NCI-H128 (cell line): ENCODE data around the gene YPEL1.
"Not testable (repeated sequence)": the region's sequence is repeated elsewhere in the genome, so short reads cannot be mapped to it uniquely, and the experiment has no call there.

Source experiments
- DNase-seq: peaks from one replicate; lab custom pipeline; 2025; ENCODE audit not compliant: unreplicated experiment; lab: John Stamatoyannopoulos, UW

The YPEL1 gene

DNA sequence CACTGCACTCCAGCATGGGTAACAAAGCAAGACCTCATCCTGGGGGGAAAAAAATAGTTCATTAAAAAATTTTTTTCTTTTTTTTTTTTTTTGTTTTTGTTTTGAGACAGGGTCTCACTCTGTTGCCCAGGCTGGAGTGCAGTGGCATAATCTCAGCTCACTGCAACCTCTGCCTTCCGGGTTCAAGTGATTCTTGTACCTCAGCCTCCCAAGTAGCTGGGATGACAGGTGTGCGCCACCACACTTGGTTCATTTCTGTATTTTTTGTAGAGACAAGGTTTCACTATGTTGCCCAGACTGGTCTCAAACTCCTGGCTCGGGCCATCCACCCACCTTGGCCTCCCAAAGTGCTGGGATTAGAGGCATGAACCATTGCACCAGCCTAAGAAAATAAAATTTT lies 11.1 kb downstream of the YPEL1 start:
- not testable (repeated sequence) for DNase-seq

DNA sequence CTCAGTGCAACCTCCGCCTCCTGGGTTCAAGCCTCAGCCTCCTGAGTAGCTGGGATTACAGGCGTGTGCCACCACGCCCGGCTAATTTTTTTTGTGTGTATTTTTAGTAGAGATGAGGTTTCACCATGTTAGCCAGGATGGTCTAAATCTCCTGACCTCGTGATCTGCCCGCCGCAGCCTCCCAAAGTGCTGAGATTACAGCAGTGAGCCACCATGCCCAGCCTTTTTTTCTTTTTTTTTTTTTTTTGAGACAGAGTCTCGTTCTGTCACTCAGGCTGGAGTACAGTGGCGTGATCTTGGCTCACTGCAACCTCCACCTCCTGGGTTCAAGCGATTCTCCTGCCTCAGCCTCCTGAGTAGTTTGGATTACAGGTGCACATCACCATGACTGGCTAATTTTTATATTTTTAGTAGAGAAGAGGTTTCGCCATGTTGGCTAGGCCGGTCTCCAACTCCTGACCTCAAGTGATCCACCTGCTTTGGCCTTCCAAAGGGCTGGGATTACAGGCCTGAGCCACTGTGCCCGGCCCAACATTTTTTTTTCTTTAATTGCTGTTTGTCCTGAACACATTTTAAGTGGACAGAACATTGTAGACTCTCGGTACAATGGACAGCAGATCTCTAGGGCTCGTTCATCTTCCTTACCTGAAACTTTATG lies 14.3 kb downstream of the YPEL1 start:
- DNase-seq: not testable (repeated sequence)

- DNase-seq: not testable (repeated sequence)
Measured at GRCh38 chr22:21720191-21720859, 15.3 kb downstream of the YPEL1 start.

- DNase-seq: no peak
Measured at GRCh38 chr22:21719024-21719423, 16.6 kb downstream of the YPEL1 start.

- DNase-seq: no peak
Measured at GRCh38 chr22:21718499-21718898, 17.1 kb downstream of the YPEL1 start.

GRCh38 chr22:21716395-21717122 lies 19.0 kb downstream of the YPEL1 start:
- not testable (repeated sequence) for DNase-seq

DNA sequence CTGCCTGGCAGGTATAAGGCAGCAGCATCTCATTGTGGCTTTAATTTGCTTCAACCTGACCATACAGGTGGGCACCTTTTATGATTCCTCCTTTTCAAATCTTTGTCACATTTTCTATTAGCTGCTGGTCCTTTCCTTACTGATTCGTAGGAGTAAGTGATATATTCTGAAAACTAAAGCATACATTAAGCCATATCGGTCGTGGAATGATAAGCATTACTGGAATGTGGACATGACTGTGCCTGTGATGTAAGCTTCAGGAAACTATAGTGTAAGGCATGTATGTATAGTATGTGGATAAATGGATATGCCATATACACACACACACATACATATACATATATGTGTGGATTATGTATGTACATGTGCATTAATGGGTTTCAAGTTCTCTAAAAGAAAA lies 20.8 kb downstream of the YPEL1 start:
- DNase-seq: no peak

DNA sequence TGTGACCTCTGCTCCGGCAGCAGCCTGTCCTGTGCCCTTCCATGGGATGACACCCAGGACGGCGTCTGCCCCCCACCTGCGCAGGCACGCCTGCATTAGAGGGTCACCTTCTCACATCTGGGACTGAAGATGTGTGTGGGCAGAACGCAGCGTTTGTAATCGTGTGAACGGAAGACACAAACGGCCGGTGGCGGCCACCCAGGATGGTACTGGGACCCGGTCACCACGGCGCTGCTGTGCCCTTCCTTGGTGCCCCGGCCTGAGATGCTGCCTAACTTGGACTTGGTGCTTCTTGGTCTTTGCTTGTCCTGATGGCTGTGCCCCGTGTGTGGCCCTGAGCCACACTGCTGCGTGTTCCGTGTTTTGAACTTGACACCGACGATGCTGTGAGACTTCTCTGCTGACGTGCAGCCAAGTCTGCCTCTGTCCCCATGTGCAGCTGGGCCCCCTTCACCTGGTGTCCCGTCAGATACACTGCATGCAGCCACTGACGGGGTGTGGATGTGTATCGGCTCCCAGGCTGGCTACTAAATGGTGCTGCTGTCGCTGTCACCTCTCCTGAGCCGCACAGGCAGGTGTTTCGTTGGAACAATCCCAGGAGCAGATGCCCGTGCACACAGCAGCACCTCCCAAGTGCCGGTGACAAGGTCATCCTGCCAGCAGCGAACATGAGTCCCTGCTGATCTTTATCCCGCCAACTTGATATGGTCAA lies 21.4 kb downstream of the YPEL1 start:
- DNase-seq: no peak

DNA sequence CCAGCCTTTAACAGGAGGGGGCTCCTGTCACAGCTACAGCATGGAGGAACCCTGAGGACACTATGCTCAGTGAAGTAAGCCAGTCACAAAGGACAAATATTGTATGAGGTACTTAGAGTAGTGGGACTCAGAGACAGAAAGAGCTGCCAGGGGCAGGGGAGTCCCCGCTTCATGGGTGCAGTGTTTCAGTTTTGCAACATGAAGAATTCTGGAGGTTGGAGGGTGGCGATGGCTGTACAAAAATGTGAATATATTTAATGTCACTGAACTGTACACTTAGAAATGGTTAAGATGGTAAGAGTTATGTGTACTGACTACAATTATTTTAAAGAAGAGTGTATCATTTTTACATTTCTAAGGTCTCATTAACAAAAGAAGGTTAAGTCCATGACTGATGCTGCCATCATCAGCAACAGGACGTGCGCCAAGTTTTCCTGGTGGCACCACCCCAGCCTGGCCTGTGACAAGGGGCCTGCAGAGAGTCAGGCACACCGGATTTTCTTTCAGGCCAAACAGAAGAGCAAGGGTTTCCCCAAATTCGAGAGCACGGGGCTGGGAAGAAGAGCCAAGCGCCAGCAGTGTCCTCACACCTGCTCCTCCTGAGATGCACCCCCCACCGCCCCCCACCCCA lies 22.1 kb downstream of the YPEL1 start:
- DNase-seq: no peak

- no peak for DNase-seq
Measured at GRCh38 chr22:21712751-21713427, 22.7 kb downstream of the YPEL1 start.

DNA sequence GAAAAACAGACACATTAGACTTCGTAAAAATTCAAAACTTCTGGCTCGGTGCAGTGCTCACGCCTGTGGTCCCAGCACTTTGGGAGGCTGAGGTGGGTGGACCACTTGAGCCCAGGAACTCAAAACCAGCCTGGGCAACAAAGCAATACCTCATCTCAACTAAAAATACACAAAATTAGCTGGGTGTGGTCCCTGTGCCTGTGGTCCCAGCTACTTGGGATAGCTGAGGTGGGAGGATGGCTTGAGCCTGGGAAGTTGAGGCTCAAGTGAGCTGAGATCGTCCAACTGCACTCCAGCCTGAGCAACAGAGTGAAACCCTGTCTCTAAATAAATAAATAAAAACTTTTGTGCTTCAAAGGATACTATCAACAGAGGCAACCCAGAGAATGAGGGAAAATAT lies 23.7 kb downstream of the YPEL1 start:
- no peak for DNase-seq

DNA sequence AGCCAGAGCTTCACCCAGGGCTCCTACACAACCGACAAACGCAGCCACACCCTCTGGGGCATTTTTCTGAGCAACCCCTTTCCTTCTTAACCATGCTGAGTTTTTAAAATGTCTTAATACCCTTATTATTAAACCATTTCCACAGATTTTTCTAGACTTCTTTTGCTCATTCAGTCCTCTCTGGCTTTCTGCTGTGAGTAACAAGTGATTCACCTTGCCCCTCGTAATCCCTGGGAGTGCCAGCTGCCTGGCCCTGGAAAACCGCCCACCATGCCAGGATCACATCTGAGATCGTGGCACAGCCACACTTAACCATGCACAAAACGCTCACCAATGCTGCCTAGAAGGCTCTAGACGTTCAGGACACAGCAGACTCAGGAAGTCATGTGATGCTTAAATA lies 25.4 kb downstream of the YPEL1 start:
- DNase-seq: no peak

DNA sequence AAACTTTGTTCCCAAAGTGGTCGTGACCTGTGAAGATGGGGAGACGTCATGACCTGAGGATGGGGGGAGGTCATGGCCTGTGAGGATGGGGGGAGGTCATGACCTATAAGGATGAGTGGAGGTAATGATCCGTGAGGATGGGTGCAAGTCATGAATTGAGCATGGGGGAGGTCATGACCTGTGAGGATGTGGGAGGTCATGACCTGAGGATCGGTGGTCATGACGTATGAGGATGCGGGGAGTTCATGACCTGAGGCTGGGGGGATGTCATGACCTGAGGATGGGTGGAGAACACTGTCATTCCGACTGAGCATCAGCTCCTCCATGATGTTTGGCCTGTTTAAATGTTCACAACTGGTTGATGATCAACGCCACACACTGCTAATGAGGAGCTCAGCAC lies 25.9 kb downstream of the YPEL1 start:
- DNase-seq: no peak

DNA sequence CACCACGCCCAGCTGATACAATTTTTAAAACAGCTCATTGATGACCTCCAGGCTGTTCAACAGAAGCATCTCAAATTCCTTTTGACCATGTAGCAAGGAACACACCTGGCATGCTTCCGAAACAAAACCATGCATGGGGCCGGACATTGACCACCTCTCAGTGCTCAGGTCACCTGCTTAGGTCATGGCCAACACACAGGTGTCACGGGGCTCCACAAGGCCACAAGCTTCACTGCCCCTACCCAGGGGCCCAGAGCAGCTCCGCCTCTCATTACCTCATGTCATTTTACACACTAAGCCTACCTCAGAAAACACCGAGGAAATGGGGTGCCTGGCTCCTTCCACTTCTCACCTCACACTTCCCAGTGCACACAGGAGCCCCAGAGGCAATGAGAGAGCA lies 26.6 kb downstream of the YPEL1 start:
- no peak for DNase-seq

- DNase-seq: no peak
Measured at GRCh38 chr22:21707677-21708076, 27.9 kb downstream of the YPEL1 start.

- DNase-seq: no peak
Measured at GRCh38 chr22:21703684-21704316, 31.8 kb downstream of the YPEL1 start.

DNA sequence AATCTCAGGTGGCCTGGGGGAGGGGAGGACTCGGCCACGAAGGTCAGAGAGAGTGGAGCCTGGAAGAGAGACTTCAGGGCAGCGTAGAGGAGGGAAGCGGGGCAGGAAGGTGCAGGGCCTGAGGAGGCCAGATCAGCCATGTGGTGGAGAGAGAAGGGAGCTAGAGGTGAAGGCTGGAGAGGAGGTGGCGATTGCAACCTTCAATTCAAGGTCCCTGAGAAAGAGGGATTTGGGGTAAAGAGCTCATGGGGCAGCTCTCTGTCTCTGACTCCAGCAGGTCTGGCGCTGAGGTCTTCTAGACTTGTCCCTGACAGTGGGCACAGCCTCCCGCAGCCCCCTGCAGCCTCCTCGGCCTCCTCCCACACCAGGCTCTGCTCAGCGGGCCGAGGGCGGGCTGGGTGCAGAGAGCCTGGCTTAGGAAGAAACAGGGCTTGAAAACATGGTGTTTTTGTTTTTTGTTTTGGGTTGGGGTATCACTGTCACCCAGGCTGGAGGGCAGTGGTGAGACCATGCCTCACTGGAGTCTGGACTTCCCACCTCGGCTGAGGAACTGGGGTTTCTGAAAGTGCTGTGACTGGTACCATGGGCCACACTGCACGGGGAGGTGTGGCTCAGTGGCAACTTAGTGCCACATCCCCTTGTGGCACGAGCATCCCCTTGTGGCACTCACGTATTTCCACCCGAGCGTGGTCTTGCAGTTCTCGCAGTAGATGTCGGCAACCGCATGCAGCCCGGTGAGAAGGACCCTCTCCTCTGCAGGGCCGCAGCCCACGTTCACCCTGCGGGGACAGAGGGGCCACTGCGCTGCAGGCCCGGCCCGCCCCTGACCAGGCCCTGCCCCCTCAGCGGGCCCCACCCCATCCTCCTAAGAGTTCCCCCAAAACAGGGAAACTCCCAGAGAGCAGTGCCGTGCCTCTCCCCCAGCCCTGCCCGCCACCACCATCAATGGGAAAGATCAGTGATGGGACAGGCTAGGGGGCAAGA lies 32.6 kb downstream of the YPEL1 start:
- no peak for DNase-seq

GRCh38 chr22:21702094-21702493 lies 33.5 kb downstream of the YPEL1 start:
- DNase-seq: no peak

DNA sequence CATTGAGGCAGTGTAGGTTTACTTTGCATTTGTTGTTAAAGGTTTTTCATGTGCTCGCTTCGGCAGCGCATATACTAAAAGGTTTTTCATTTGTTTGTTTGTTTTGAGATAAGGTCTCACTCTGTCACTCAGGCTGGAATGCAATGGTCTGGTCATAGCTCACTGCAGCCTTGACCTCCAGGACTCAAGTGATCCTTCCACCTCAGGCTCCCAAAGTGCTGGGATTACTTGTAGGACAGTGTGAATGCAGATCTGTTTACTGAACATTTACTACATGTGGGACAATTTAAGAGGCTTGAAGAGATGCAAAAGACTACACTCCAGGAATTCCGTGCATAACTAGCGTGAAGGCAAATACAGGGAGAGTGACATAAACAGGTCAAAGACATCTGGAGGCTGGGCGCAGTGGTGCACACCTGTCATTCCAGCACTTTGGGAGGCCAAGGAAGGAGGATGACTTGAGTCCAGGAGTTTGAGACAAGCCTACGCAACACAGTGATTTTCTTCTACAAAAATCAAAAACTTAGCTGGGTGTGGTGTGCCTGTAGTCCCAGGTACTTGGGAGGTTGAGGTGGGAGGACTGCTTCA lies 34.1 kb downstream of the YPEL1 start:
- no peak for DNase-seq
